Measurements from ENCODE around the gene ATP13A2.

- TF ChIP-seq CTCF (IDR thresholded peaks at IDR 0.05; ENCODE audit: borderline replicate concordance, extremely low read depth, low read length, poor library complexity, severe bottlenecking) = no peak
- no peak for TF ChIP-seq EZH2 (IDR thresholded peaks at IDR 0.05; ENCODE audit: borderline replicate concordance, low read depth, low read length, severe bottlenecking)
Measured at GRCh38 chr1:17030206-17030605, 18.5 kb upstream of the ATP13A2 start.

Measured in DND-41 (cell line).